Neural crest cell (in vitro differentiated cells): ENCODE results near the gene TNRC6B. TPM values are rescaled to one million over a fixed set of nuclear protein-coding genes. Genes with fewer than 3 reads are reported as not detected.

Source experiments
- DNase-seq: peaks from one replicate; pipeline ENCODE4 v3.0.0; 2021; ENCODE audit warnings: low read depth, mixed read lengths, low spot score
- H3K27ac Mint-ChIP-seq: one replicate; pipeline ENCODE4 v1.8.0; 2021; ENCODE audit warnings: mild to moderate bottlenecking, mixed read lengths; ENCODE audit not compliant: unreplicated experiment
- H3K27me3 Mint-ChIP-seq: 2 replicates; pipeline ENCODE4 v1.8.0; 2021; ENCODE audit warnings: low read depth, mild to moderate bottlenecking, mixed read lengths
- H3K36me3 Mint-ChIP-seq: 2 replicates; pipeline ENCODE4 v1.8.0; 2021; ENCODE audit warnings: low read depth, mild to moderate bottlenecking, mixed read lengths
- H3K4me1 Mint-ChIP-seq: 2 replicates; pipeline ENCODE4 v1.8.0; 2021; ENCODE audit warnings: mixed read lengths
- H3K4me3 Mint-ChIP-seq: one replicate; pipeline ENCODE4 v1.8.0; 2021; ENCODE audit warnings: mild to moderate bottlenecking, mixed read lengths
- H3K9me3 Mint-ChIP-seq: 2 replicates; pipeline ENCODE4 v1.8.0; 2021; ENCODE audit warnings: mixed read lengths
- long read RNA-seq: library from polyadenylated mRNA; unstranded; transcript quantifications from one replicate; pipeline ENCODE4 v2.0.0, GENCODE V29; 2020
- total RNA-seq: library from RNA; stranded (reverse); gene quantifications from 2 replicates; pipeline ENCODE4 v1.2.1, GENCODE V29; 2021
- TF ChIP-seq, protein P1 (sequence below): fragments of 200-600 bp; sonication (generic); conservative IDR thresholded peaks from 2 replicates; pipeline ENCODE4 v1.5.0; 2021; ENCODE audit warnings: antibody characterized with exemption, mild to moderate bottlenecking

Gene TNRC6B, protein sequence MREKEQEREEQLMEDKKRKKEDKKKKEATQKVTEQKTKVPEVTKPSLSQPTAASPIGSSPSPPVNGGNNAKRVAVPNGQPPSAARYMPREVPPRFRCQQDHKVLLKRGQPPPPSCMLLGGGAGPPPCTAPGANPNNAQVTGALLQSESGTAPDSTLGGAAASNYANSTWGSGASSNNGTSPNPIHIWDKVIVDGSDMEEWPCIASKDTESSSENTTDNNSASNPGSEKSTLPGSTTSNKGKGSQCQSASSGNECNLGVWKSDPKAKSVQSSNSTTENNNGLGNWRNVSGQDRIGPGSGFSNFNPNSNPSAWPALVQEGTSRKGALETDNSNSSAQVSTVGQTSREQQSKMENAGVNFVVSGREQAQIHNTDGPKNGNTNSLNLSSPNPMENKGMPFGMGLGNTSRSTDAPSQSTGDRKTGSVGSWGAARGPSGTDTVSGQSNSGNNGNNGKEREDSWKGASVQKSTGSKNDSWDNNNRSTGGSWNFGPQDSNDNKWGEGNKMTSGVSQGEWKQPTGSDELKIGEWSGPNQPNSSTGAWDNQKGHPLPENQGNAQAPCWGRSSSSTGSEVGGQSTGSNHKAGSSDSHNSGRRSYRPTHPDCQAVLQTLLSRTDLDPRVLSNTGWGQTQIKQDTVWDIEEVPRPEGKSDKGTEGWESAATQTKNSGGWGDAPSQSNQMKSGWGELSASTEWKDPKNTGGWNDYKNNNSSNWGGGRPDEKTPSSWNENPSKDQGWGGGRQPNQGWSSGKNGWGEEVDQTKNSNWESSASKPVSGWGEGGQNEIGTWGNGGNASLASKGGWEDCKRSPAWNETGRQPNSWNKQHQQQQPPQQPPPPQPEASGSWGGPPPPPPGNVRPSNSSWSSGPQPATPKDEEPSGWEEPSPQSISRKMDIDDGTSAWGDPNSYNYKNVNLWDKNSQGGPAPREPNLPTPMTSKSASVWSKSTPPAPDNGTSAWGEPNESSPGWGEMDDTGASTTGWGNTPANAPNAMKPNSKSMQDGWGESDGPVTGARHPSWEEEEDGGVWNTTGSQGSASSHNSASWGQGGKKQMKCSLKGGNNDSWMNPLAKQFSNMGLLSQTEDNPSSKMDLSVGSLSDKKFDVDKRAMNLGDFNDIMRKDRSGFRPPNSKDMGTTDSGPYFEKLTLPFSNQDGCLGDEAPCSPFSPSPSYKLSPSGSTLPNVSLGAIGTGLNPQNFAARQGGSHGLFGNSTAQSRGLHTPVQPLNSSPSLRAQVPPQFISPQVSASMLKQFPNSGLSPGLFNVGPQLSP (N-terminal part only)
- 36.8 and 42.8 TPM in 2 replicates for total RNA-seq
- long read RNA-seq, partial matches to known transcripts: 23 of 47 reads
- long read RNA-seq, other reads (novel, unspliced or antisense): 20 of 47 reads

- no peaks in the 10 kb centered on the region for H3K9me3 Mint-ChIP-seq
- peaks cover 50% of the 10 kb centered on the region for H3K4me1 Mint-ChIP-seq
- H3K4me3 Mint-ChIP-seq: peak within 1 kb of the TSS; percentile 89
- peak; percentile 58 for DNase-seq
- TF ChIP-seq, protein P1, sequence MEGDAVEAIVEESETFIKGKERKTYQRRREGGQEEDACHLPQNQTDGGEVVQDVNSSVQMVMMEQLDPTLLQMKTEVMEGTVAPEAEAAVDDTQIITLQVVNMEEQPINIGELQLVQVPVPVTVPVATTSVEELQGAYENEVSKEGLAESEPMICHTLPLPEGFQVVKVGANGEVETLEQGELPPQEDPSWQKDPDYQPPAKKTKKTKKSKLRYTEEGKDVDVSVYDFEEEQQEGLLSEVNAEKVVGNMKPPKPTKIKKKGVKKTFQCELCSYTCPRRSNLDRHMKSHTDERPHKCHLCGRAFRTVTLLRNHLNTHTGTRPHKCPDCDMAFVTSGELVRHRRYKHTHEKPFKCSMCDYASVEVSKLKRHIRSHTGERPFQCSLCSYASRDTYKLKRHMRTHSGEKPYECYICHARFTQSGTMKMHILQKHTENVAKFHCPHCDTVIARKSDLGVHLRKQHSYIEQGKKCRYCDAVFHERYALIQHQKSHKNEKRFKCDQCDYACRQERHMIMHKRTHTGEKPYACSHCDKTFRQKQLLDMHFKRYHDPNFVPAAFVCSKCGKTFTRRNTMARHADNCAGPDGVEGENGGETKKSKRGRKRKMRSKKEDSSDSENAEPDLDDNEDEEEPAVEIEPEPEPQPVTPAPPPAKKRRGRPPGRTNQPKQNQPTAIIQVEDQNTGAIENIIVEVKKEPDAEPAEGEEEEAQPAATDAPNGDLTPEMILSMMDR: no peak
- H3K36me3 Mint-ChIP-seq: no peaks in the 10 kb centered on the region
- peak within 1 kb of the TSS; percentile 97 for H3K27ac Mint-ChIP-seq
- no peaks in the 10 kb centered on the region for H3K27me3 Mint-ChIP-seq
Measured at GRCh38 chr22:40177738-40178416, at the start of gene TNRC6B. Gene TNRC6B (plus strand): TSS chr22:40177925. CDS start chr22:40178136, 211 bp downstream.

DNA sequence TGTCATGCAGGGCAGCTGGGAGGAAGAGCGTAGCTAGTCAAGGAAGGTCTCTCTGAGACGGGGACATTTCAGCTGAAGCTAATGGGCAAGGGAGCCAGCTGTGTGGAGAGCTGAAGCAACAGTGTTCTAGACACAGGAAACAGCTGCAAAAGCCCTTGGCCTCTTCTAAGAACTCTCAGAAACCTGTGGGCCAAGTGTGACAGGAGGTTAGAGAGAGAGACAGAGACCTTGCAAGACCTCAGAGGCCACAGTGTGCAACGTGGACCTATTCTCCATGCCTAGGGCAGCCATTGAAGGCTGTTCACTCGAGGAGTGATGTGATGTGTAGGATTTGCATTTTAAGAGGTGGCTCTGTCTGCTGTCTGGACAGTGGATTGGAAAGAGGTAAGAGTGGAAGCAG, 48.7 kb upstream of the TNRC6B start:
- H3K4me3 Mint-ChIP-seq: no peak overlapping the region
- H3K36me3 Mint-ChIP-seq: no peaks in the 10 kb centered on the region
- TF ChIP-seq, protein P1: no peak
- DNase-seq: no peak
- H3K27me3 Mint-ChIP-seq: no peaks in the 10 kb centered on the region
- no peak overlapping the region for H3K27ac Mint-ChIP-seq
- H3K9me3 Mint-ChIP-seq: no peaks in the 10 kb centered on the region
- H3K4me1 Mint-ChIP-seq: no peaks in the 10 kb centered on the region

DNA sequence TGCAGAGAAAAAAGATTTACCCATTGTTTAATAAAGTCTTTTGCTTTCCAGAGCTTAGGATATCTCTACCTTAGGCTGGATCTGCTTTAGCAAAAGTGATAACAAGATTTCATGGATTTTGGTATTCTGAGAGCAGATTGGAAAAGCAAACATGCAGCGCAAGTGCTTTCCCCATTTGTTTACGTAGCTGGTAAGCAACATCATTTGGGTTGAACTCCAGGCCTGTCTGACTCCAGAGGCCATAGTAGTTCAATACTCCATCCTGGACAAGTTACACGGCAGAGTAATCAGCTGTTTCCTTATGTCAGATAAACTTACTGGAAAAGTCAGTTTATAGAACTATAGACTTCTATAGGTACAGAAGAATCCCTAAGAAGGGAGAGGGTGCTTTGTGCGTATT, 40.6 kb upstream of the TNRC6B start:
- no peaks in the 10 kb centered on the region for H3K4me1 Mint-ChIP-seq
- H3K4me3 Mint-ChIP-seq: no peak overlapping the region
- DNase-seq: no peak
- TF ChIP-seq, protein P1: no peak
- no peak overlapping the region for H3K27ac Mint-ChIP-seq
- H3K27me3 Mint-ChIP-seq: no peaks in the 10 kb centered on the region
- no peaks in the 10 kb centered on the region for H3K9me3 Mint-ChIP-seq
- no peaks in the 10 kb centered on the region for H3K36me3 Mint-ChIP-seq

- H3K27me3 Mint-ChIP-seq: no peaks in the 10 kb centered on the region
- no peak overlapping the region for H3K4me3 Mint-ChIP-seq
- no peaks in the 10 kb centered on the region for H3K4me1 Mint-ChIP-seq
- no peak for DNase-seq
- TF ChIP-seq, protein P1: no peak
- H3K27ac Mint-ChIP-seq: peak overlapping the region; percentile 47
- H3K36me3 Mint-ChIP-seq: no peaks in the 10 kb centered on the region
- H3K9me3 Mint-ChIP-seq: no peaks in the 10 kb centered on the region
Measured at GRCh38 chr22:40138866-40139265, 38.9 kb upstream of the TNRC6B start.
